Measurements from ENCODE around the gene SPEG. TPM values are rescaled to one million over a fixed set of nuclear protein-coding genes. Genes with fewer than 3 reads are reported as not detected.

SPEG gene
- total RNA-seq, 1 experiment from 2014 or later = 16.7 TPM

- BruUV-seq (replicated peaks) = no TSS peak
- Mint-ChIP-seq H3K9me3 (ENCODE audit: low read depth, unreplicated experiment) (no peaks in the 10 kb centered on the region), H3K27ac (ENCODE audit: unreplicated experiment) (no peak overlapping the region), H3K4me1 (ENCODE audit: low read depth, unreplicated experiment) (peaks cover 24% of the 10 kb centered on the region), H3K4me3 (ENCODE audit: low read depth, unreplicated experiment) (no peak overlapping the region), H3K27me3 (ENCODE audit: unreplicated experiment) (peaks cover 42% of the 10 kb centered on the region), H3K36me3 (ENCODE audit: insufficient read depth, unreplicated experiment) (no peaks in the 10 kb centered on the region)
- intact Hi-C loops (cut with micrococcal nuclease; ENCODE audit: unreplicated experiment) = no loop called here
- CTCF ChIA-PET = no interaction called here
- no peak for DNase-seq
- TF ChIP-seq CTCF (IDR thresholded peaks at IDR 0.05; ENCODE audit: unreplicated experiment) = no peak
Measured at GRCh38 chr2:219480004-219480403, 45.4 kb downstream of the SPEG start.

GRCh38 chr2:219482674-219483405 is 48.2 kb downstream of the SPEG start:
- intact Hi-C loops (cut with micrococcal nuclease; ENCODE audit: unreplicated experiment) = no loop called here
- Mint-ChIP-seq H3K4me3 (ENCODE audit: low read depth, unreplicated experiment) (no peak overlapping the region), H3K36me3 (ENCODE audit: insufficient read depth, unreplicated experiment) (no peaks in the 10 kb centered on the region), H3K4me1 (ENCODE audit: low read depth, unreplicated experiment) (peaks cover 17% of the 10 kb centered on the region), H3K9me3 (ENCODE audit: low read depth, unreplicated experiment) (no peaks in the 10 kb centered on the region), H3K27me3 (ENCODE audit: unreplicated experiment) (peaks cover 70% of the 10 kb centered on the region), H3K27ac (ENCODE audit: unreplicated experiment) (no peak overlapping the region)
- TF ChIP-seq CTCF (IDR thresholded peaks at IDR 0.05; ENCODE audit: unreplicated experiment) = no peak
- BruUV-seq (replicated peaks) = no TSS peak
- CTCF ChIA-PET = interaction anchor here (1.0 to 1.3 kb wide), 2 partner anchors 27 to 47 kb away, joined by 5 read pairs; no protein-coding TSS in a partner anchor
- no peak for DNase-seq

GRCh38 chr2:219483451-219484342 is 49.1 kb downstream of the SPEG start:
- Mint-ChIP-seq H3K27me3 (ENCODE audit: unreplicated experiment) (peaks cover 77% of the 10 kb centered on the region), H3K4me1 (ENCODE audit: low read depth, unreplicated experiment) (peaks cover 12% of the 10 kb centered on the region), H3K36me3 (ENCODE audit: insufficient read depth, unreplicated experiment) (no peaks in the 10 kb centered on the region), H3K9me3 (ENCODE audit: low read depth, unreplicated experiment) (no peaks in the 10 kb centered on the region), H3K4me3 (ENCODE audit: low read depth, unreplicated experiment) (peak overlapping the region; percentile 34), H3K27ac (ENCODE audit: unreplicated experiment) (no peak overlapping the region)
- CTCF ChIA-PET = interaction anchor here (4.3 kb wide), 1 partner anchor 12 kb away, joined by 15 read pairs; a partner anchor contains a TSS
- intact Hi-C loops (cut with micrococcal nuclease; ENCODE audit: unreplicated experiment) = no loop called here
- DNase-seq = no peak
- BruUV-seq (replicated peaks) = no TSS peak
- no peak for TF ChIP-seq CTCF (IDR thresholded peaks at IDR 0.05; ENCODE audit: unreplicated experiment)

- DNase-seq = no peak
- no peak for TF ChIP-seq CTCF (IDR thresholded peaks at IDR 0.05; ENCODE audit: unreplicated experiment)
- H3K9me3 Mint-ChIP-seq (ENCODE audit: low read depth, unreplicated experiment) = no peaks in the 10 kb centered on the region
- no TSS peak for BruUV-seq (replicated peaks)
- CTCF ChIA-PET = interaction anchor here (0.6 to 4.3 kb wide), 2 partner anchors 11 to 25 kb away, joined by 3 to 15 read pairs; a partner anchor contains a TSS
- H3K4me1 Mint-ChIP-seq (ENCODE audit: low read depth, unreplicated experiment) = peaks cover 3% of the 10 kb centered on the region
- peaks cover 77% of the 10 kb centered on the region for H3K27me3 Mint-ChIP-seq (ENCODE audit: unreplicated experiment)
- peak overlapping the region; percentile 34 for H3K4me3 Mint-ChIP-seq (ENCODE audit: low read depth, unreplicated experiment)
- intact Hi-C loops (cut with micrococcal nuclease; ENCODE audit: unreplicated experiment) = no loop called here
- H3K27ac Mint-ChIP-seq (ENCODE audit: unreplicated experiment) = no peak overlapping the region
- H3K36me3 Mint-ChIP-seq (ENCODE audit: insufficient read depth, unreplicated experiment) = no peaks in the 10 kb centered on the region
Measured at GRCh38 chr2:219484343-219485200, 49.9 kb downstream of the SPEG start.

Measured in Calu3 (cell line).